SK-N-SH (cell line): ENCODE data around the gene FLT1. TPM values are rescaled to one million over a fixed set of nuclear protein-coding genes. Genes with fewer than 3 reads are reported as not detected.

Experiments used
- CTCF ChIA-PET: fragments of 300-600, 350-600 bp; formaldehyde crosslinking; extraction: SDS; loops from one replicate; lab custom pipeline; 2021; lab: Yijun Ruan, JAX
- POLR2A ChIA-PET: fragments of 350-600 bp; sonication (Branson Sonifier 250); formaldehyde crosslinking; extraction: SDS; loops from one replicate; lab custom pipeline; 2020; ENCODE audit warnings: antibody characterized with exemption, inconsistent platforms; lab: Yijun Ruan, JAX
- DNase-seq: peaks from one replicate; pipeline ENCODE4 v3.0.0; 2012
- H2AFZ ChIP-seq: fragments of 200-600 bp; sonication (generic); 2 replicates; pipeline ENCODE4 v1.8.1; 2016; ENCODE audit warnings: antibody characterized with exemption, mild to moderate bottlenecking, low read depth
- H3F3A ChIP-seq: fragments of 200-600 bp; sonication (generic); replicated peaks from 2 replicates; pipeline ENCODE3; 2016; ENCODE audit warnings: antibody characterized with exemption, mild to moderate bottlenecking; ENCODE audit not compliant: insufficient read depth
- H3K27ac ChIP-seq, 2 experiments: fragments of 200-500 bp in 1 of 2; fragments of 200-600 bp in 1 of 2; sonication (Bioruptor generic) in 1 of 2; sonication (generic), shearing (Covaris generic) in 1 of 2; 2 replicates each; pipeline versions ENCODE4 v1.5.1 to v1.6.1; 2014 to 2016; ENCODE audit warnings: low read depth in 2 of 2, inconsistent platforms in 1 of 2, low read length in 1 of 2, mild to moderate bottlenecking in 1 of 2, mixed read lengths in 1 of 2
- H3K27me3 ChIP-seq: fragments of 200-600 bp; sonication (generic), shearing (Covaris generic); 2 replicates; pipeline ENCODE4 v1.6.1; 2016; ENCODE audit warnings: mixed run types; ENCODE audit not compliant: insufficient read depth
- H3K36me3 ChIP-seq, 2 experiments: fragments of 200-500 bp in 1 of 2; fragments of 200-600 bp in 1 of 2; sonication (Bioruptor generic) in 1 of 2; sonication (generic) in 1 of 2; replicated peaks in 1 of 2; 2 replicates each; pipeline versions ENCODE3 to v1.5.1; 2014 to 2016; ENCODE audit warnings: low read length in 1 of 2, mild to moderate bottlenecking in 1 of 2; ENCODE audit not compliant: insufficient read depth in 2 of 2, control insufficient read depth in 1 of 2
- H3K4me1 ChIP-seq, 2 experiments: fragments of 200-500 bp in 1 of 2; fragments of 200-600 bp in 1 of 2; sonication (Bioruptor generic) in 1 of 2; sonication (generic), shearing (Covaris generic) in 1 of 2; 2 replicates each; pipeline versions ENCODE4 v1.5.1 to v1.6.1; 2014 to 2016; ENCODE audit warnings: low read depth in 1 of 2, low read length in 1 of 2, mixed run types in 1 of 2; ENCODE audit not compliant: insufficient read depth in 2 of 2, control insufficient read depth in 1 of 2
- H3K4me2 ChIP-seq: fragments of 200-600 bp; sonication (generic), shearing (Covaris generic); 2 replicates; pipeline ENCODE4 v1.6.1; 2017; ENCODE audit warnings: mixed run types
- H3K4me3 ChIP-seq, 2 experiments: fragments of 200-500 bp in 1 of 2; fragments of 200-600 bp in 1 of 2; sonication (Bioruptor generic) in 1 of 2; sonication (generic), shearing (Covaris generic) in 1 of 2; 2 replicates each; pipeline versions ENCODE4 v1.5.1 to v1.8.1; 2014 to 2016; ENCODE audit warnings: low read depth in 2 of 2, inconsistent platforms in 1 of 2, low read length in 1 of 2, mild to moderate bottlenecking in 1 of 2, mixed read lengths in 1 of 2, moderate library complexity in 1 of 2
- H3K79me2 ChIP-seq: fragments of 200-600 bp; sonication (generic); 2 replicates; pipeline ENCODE4 v1.8.1; 2017; ENCODE audit warnings: mild to moderate bottlenecking; ENCODE audit not compliant: insufficient read depth
- H3K9ac ChIP-seq: fragments of 200-600 bp; sonication (generic); 2 replicates; pipeline ENCODE4 v1.6.1; 2017; ENCODE audit warnings: mixed run types
- H3K9me2 ChIP-seq: fragments of 200-600 bp; sonication (generic); 2 replicates; pipeline ENCODE4 v1.6.1; 2017; ENCODE audit warnings: mixed run types
- H3K9me3 ChIP-seq: fragments of 200-600 bp; sonication (generic); 2 replicates; pipeline ENCODE4 v1.6.1; 2017; ENCODE audit warnings: mixed run types, mild to moderate bottlenecking, moderate library complexity
- H4K20me1 ChIP-seq: fragments of 200-600 bp; sonication (generic); 2 replicates; pipeline ENCODE4 v1.6.1; 2017; ENCODE audit warnings: mild to moderate bottlenecking, mixed run types; ENCODE audit not compliant: insufficient read depth
- CHD2 ChIP-seq: fragments of 150-350 bp; IDR thresholded peaks from 2 replicates; pipeline ENCODE4 v1.6.1; 2018; ENCODE audit warnings: low read length; ENCODE audit not compliant: partially characterized antibody
- CTCF ChIP-seq: fragments of 200-600 bp; sonication (generic); IDR thresholded peaks from 2 replicates; pipeline ENCODE4 v1.6.1; 2017; ENCODE audit warnings: antibody characterized with exemption, mild to moderate bottlenecking, moderate library complexity
- EP300 ChIP-seq, 2 experiments: IDR thresholded peaks; 2 replicates each; pipeline versions ENCODE4 v1.4.0 to v1.6.1; 2012; ENCODE audit warnings: borderline replicate concordance in 1 of 2, low read depth in 1 of 2, low read length in 1 of 2
- GABPA ChIP-seq: IDR thresholded peaks from 2 replicates; pipeline ENCODE4 v1.4.0; 2012; ENCODE audit warnings: low read depth, mild to moderate bottlenecking
- GATA2 ChIP-seq: sonication (generic); formaldehyde crosslinking; IDR thresholded peaks from 2 replicates; pipeline ENCODE4 v1.5.0; 2020; ENCODE audit warnings: mild to moderate bottlenecking, missing genetic modification reagents
- NFIC ChIP-seq: IDR thresholded peaks from 2 replicates; pipeline ENCODE4 v1.4.0; 2012; ENCODE audit warnings: borderline replicate concordance
- NRF1 ChIP-seq: IDR thresholded peaks from 2 replicates; pipeline ENCODE4 v1.6.1; 2012; ENCODE audit warnings: low read depth, mild to moderate bottlenecking, low read length
- POLR2AphosphoS5 ChIP-seq: IDR thresholded peaks from 2 replicates; pipeline ENCODE4 v1.6.1; 2012; ENCODE audit warnings: low read depth, low read length
- REST ChIP-seq: IDR thresholded peaks from 2 replicates; pipeline ENCODE4 v1.6.1; 2012; ENCODE audit warnings: mild to moderate bottlenecking, low read depth, low read length, moderate library complexity
- RXRA ChIP-seq: IDR thresholded peaks from 2 replicates; pipeline ENCODE4 v1.4.0; 2012; ENCODE audit warnings: low read depth, mild to moderate bottlenecking, borderline replicate concordance
- SIN3A ChIP-seq: IDR thresholded peaks from 2 replicates; pipeline ENCODE4 v1.6.1; 2012; ENCODE audit warnings: low read depth, mild to moderate bottlenecking, low read length, moderate library complexity, borderline replicate concordance
- TCF12 ChIP-seq: IDR thresholded peaks from 2 replicates; pipeline ENCODE4 v1.4.0; 2012
- YY1 ChIP-seq: IDR thresholded peaks from 2 replicates; pipeline ENCODE4 v1.4.0; 2012; ENCODE audit warnings: low read depth, mild to moderate bottlenecking
- ZBTB33 ChIP-seq: IDR thresholded peaks from 2 replicates; pipeline ENCODE4 v1.4.0; 2012; ENCODE audit warnings: low read depth, borderline replicate concordance
- WGBS: methylation state at CpG from one replicate; pipeline ENCODE4 v1.1.6; 2017; ENCODE audit warnings: low lambda C conversion rate; 5-methylcytosine and 5-hydroxymethylcytosine counted together
- polyA plus RNA-seq, 3 experiments: library from polyadenylated mRNA; depleted of rRNA; stranded (reverse); fragments of >200 nt; gene quantifications; 2 replicates each; pipeline ENCODE4 v1.2.3, GENCODE V29; 2012

The FLT1 gene
- polyA plus RNA-seq, 1 of the 3 experiments (the other 2 are of a cell fraction): 0.20 TPM

- no peak for TF ChIP-seq CTCF
- TF ChIP-seq GABPA: no peak
- no peak for TF ChIP-seq SIN3A
- TF ChIP-seq GATA2: no peak
- no peak for TF ChIP-seq TCF12
- no peak for TF ChIP-seq NRF1
- TF ChIP-seq YY1: no peak
- no peak for TF ChIP-seq NFIC
- no peak for TF ChIP-seq REST
- no peak for TF ChIP-seq CHD2
- TF ChIP-seq POLR2AphosphoS5: no peak
- TF ChIP-seq RXRA: no peak
- no peak for TF ChIP-seq ZBTB33
- TF ChIP-seq EP300 (IDR thresholded peaks at IDR 0.05; ENCODE audit: borderline replicate concordance in 1 of 2, low read depth in 1 of 2, low read length in 1 of 2): no peak
- TF ChIP-seq, all 33 proteins: peak for 0
- Histone ChIP-seq H3F3A (peaks cover 15% of the 10 kb centered on the region), H3K79me2 (no peaks in the 10 kb centered on the region), H3K9ac (no peak overlapping the region), H3K27ac (no peak overlapping the region), H3K4me3 (no peak overlapping the region), H3K9me2 (no peaks in the 10 kb centered on the region), H3K36me3 (no peaks in the 10 kb centered on the region), H3K4me1 (peaks cover 0 to 4% of the 10 kb centered on the region in 2 experiments; a peak in 2 of 4 replicates), H2AFZ (no peak overlapping the region), H4K20me1 (no peaks in the 10 kb centered on the region), H3K4me2 (no peak overlapping the region), H3K27me3 (peaks cover 11% of the 10 kb centered on the region; the same call in 1 of the 2 replicates), H3K9me3 (no peaks in the 10 kb centered on the region)
- CTCF ChIA-PET: no interaction called here
- DNase-seq: no peak
- 59% methylated on average over 1 of the region's 1 CpG for WGBS
- POLR2A ChIA-PET: no interaction called here
These were observed 20.3 kb downstream of the FLT1 start for GRCh38 chr13:28474491-28475134.
